GM21723 (cell line): Measurements from ENCODE around the gene SSR3.

Experiments used
- ATAC-seq: cut with Tn5 transposase; IDR thresholded peaks from one replicate; pipeline ENCODE4 v1.9.1; 2021; ENCODE audit warnings: mild to moderate bottlenecking, moderate library complexity; ENCODE audit not compliant: unreplicated experiment

SSR3 gene

GRCh38 chr3:156539802-156540201 lies 15.1 kb downstream of the SSR3 start:
- no peak for ATAC-seq

- ATAC-seq, result no peak
Observed at GRCh38 chr3:156539051-156539450, 15.9 kb downstream of the SSR3 start.

- ATAC-seq, result no peak
Observed at GRCh38 chr3:156536524-156537316, 18.2 kb downstream of the SSR3 start.

- no peak for ATAC-seq
Observed at GRCh38 chr3:156535798-156536197, 19.1 kb downstream of the SSR3 start.

- ATAC-seq, result no peak
Observed at GRCh38 chr3:156535162-156535627, 19.7 kb downstream of the SSR3 start.

GRCh38 chr3:156533205-156533604 lies 21.7 kb downstream of the SSR3 start:
- no peak for ATAC-seq

GRCh38 chr3:156532730-156533129 lies 22.2 kb downstream of the SSR3 start:
- ATAC-seq, result no peak

- no peak for ATAC-seq
Observed at GRCh38 chr3:156530980-156531379, 23.9 kb downstream of the SSR3 start.

- ATAC-seq, result no peak
Observed at GRCh38 chr3:156527060-156527459, 27.9 kb downstream of the SSR3 start.

- ATAC-seq, result no peak
Observed at GRCh38 chr3:156525808-156526207, 29.1 kb downstream of the SSR3 start.

GRCh38 chr3:156522673-156523072 lies 32.2 kb downstream of the SSR3 start:
- ATAC-seq, result no peak

GRCh38 chr3:156519758-156520162 lies 35.2 kb downstream of the SSR3 start:
- ATAC-seq, result no peak

- no peak for ATAC-seq
Observed at GRCh38 chr3:156518726-156519125, 36.2 kb downstream of the SSR3 start.

- no peak for ATAC-seq
Observed at GRCh38 chr3:156516961-156517360, 38.0 kb downstream of the SSR3 start.

- no peak for ATAC-seq
Observed at GRCh38 chr3:156516284-156516683, 38.6 kb downstream of the SSR3 start.

GRCh38 chr3:156513619-156514018 lies 41.3 kb downstream of the SSR3 start:
- no peak for ATAC-seq

- no peak for ATAC-seq
Observed at GRCh38 chr3:156511987-156512677, 42.8 kb downstream of the SSR3 start.

GRCh38 chr3:156509189-156510174 lies 45.4 kb downstream of the SSR3 start:
- ATAC-seq, result peak; percentile 84

GRCh38 chr3:156507285-156507684 lies 47.6 kb downstream of the SSR3 start:
- ATAC-seq, result no peak

- no peak for ATAC-seq
Observed at GRCh38 chr3:156498307-156498706, 56.6 kb downstream of the SSR3 start.

- ATAC-seq, result no peak
Observed at GRCh38 chr3:156497326-156497725, 57.6 kb downstream of the SSR3 start.
